HepG2 (cell line): ENCODE results near the gene VWCE. TPM values are rescaled to one million over a fixed set of nuclear protein-coding genes. Genes with fewer than 3 reads are reported as not detected.

Source experiments
- ATM ChIP-seq: fragments of 450-650 bp; IDR thresholded peaks from 2 replicates; pipeline ENCODE4 v1.7.1; 2017; ENCODE audit warnings: mild to moderate bottlenecking, borderline replicate concordance
- CBX1 ChIP-seq: IDR thresholded peaks from one replicate; pipeline ENCODE4 v1.6.1; 2016; ENCODE audit warnings: antibody characterized with exemption, low read depth
- CHCHD3 ChIP-seq: sonication (generic); formaldehyde crosslinking; IDR thresholded peaks from 2 replicates; pipeline ENCODE4 v1.8.0; 2022; ENCODE audit warnings: mild to moderate bottlenecking, missing genetic modification reagents, moderate library complexity
- ETV5 ChIP-seq: IDR thresholded peaks from 2 replicates; pipeline ENCODE4 v1.6.1; 2018; ENCODE audit warnings: missing biosample characterization, missing genetic modification reagents, inconsistent platforms, borderline replicate concordance
- MED8 ChIP-seq: sonication (generic); formaldehyde crosslinking; IDR thresholded peaks from 2 replicates; pipeline ENCODE4 v1.8.1; 2023; ENCODE audit warnings: mild to moderate bottlenecking, missing genetic modification reagents; ENCODE audit not compliant: insufficient replicate concordance
- RARG ChIP-seq: sonication (generic); formaldehyde crosslinking; IDR thresholded peaks from 2 replicates; pipeline ENCODE4 v1.4.0; 2020; ENCODE audit warnings: low read depth, mild to moderate bottlenecking, missing genetic modification reagents
- SOX6 ChIP-seq, 2 experiments: fragments of 450-650 bp in 1 of 2; sonication (generic) in 1 of 2; formaldehyde crosslinking in 1 of 2; IDR thresholded peaks; 2 replicates each; pipeline versions ENCODE4 v1.4.0 to v1.6.1; 2017 to 2020; ENCODE audit warnings: antibody characterized with exemption in 1 of 2, mild to moderate bottlenecking in 1 of 2, missing genetic modification reagents in 1 of 2
- XRCC5 ChIP-seq: fragments of 200-400 bp; formaldehyde crosslinking; optimal IDR thresholded peaks from 2 replicates; pipeline ENCODE3; 2017; ENCODE audit warnings: mild to moderate bottlenecking, low read length
- ZBTB1 ChIP-seq: sonication (generic); formaldehyde crosslinking; IDR thresholded peaks from 2 replicates; pipeline ENCODE4 v1.4.0; 2020; ENCODE audit warnings: missing genetic modification reagents, borderline replicate concordance
- ZNF205 ChIP-seq: IDR thresholded peaks from 2 replicates; pipeline ENCODE4 v1.6.1; 2018; ENCODE audit warnings: missing biosample characterization, missing genetic modification reagents
- ZNF30 ChIP-seq: sonication (generic); formaldehyde crosslinking; IDR thresholded peaks from 2 replicates; pipeline ENCODE4 v1.5.0; 2020; ENCODE audit warnings: mild to moderate bottlenecking, missing genetic modification reagents
- ZNF7 ChIP-seq: IDR thresholded peaks from 2 replicates; pipeline ENCODE4 v1.6.1; 2016; ENCODE audit warnings: missing biosample characterization, missing genetic modification reagents
- ZNF75D ChIP-seq: sonication (generic); formaldehyde crosslinking; IDR thresholded peaks from 2 replicates; pipeline ENCODE4 v1.8.1; 2023; ENCODE audit warnings: missing genetic modification reagents, mild to moderate bottlenecking, borderline replicate concordance
- ZNF792 ChIP-seq: IDR thresholded peaks from 2 replicates; pipeline ENCODE4 v1.6.1; 2016
- ZNF850 ChIP-seq: sonication (generic); formaldehyde crosslinking; conservative IDR thresholded peaks from 2 replicates; pipeline ENCODE4 v1.9.0; 2021; ENCODE audit warnings: mild to moderate bottlenecking, missing genetic modification reagents
- polyA plus RNA-seq, 8 experiments: library from polyadenylated mRNA; depleted of rRNA in 3 of 8; stranded (reverse) in 7 of 8; unstranded in 1 of 8; fragments of >200 nt; fragmentation: Illumina TruSeq in 4 of 8; extraction: Trizol in 4 of 8; gene quantifications; 2 replicates each; pipeline versions ENCODE4 v1.2.1 to v1.2.3, GENCODE V29; 2011 to 2016; ENCODE audit warnings: low read depth in 4 of 8, missing spikeins in 1 of 8, mixed read lengths in 1 of 8; ENCODE audit not compliant: insufficient read depth in 1 of 8
- total RNA-seq, 5 experiments: library from RNA; depleted of rRNA; stranded (reverse); fragments of >200 nt; fragmentation: Illumina TruSeq; extraction: Trizol; gene quantifications; 2 replicates each; pipeline ENCODE4 v1.2.3, GENCODE V29; 2016; ENCODE audit warnings: low read depth in 1 of 5
- TF ChIP-seq, protein P1 (sequence below): sonication (generic); formaldehyde crosslinking; IDR thresholded peaks from 2 replicates; pipeline ENCODE4 v1.4.0; 2020; ENCODE audit warnings: mild to moderate bottlenecking, missing genetic modification reagents, borderline replicate concordance
- TF ChIP-seq, protein P2 (sequence below): sonication (generic); formaldehyde crosslinking; IDR thresholded peaks from 2 replicates; pipeline ENCODE4 v1.5.0; 2020; ENCODE audit warnings: mild to moderate bottlenecking, missing genetic modification reagents
- TF ChIP-seq, protein P3 (sequence below), 2 experiments: sonication (generic) in 1 of 2; formaldehyde crosslinking in 1 of 2; IDR thresholded peaks; 2 replicates each; pipeline versions ENCODE4 v1.5.1 to v1.6.1; 2011 to 2020; ENCODE audit warnings: borderline replicate concordance in 1 of 2, low read depth in 1 of 2, low read length in 1 of 2, mild to moderate bottlenecking in 1 of 2, missing genetic modification reagents in 1 of 2, moderate library complexity in 1 of 2
- TF ChIP-seq, protein P4 (sequence below): IDR thresholded peaks from 2 replicates; pipeline ENCODE4 v1.6.1; 2016; ENCODE audit warnings: missing genetic modification reagents, missing compliant biosample characterization
- TF ChIP-seq, protein P5 (sequence below): fragments of 450-650 bp; IDR thresholded peaks from 2 replicates; pipeline ENCODE4 v1.6.1; 2017

Gene VWCE
- total and polyA plus RNA-seq, 2 of the 13 experiments (the other 11 are each of a cell fraction or from before 2014, with no cell fraction given) = 27.6 to 58.3 TPM

DNA sequence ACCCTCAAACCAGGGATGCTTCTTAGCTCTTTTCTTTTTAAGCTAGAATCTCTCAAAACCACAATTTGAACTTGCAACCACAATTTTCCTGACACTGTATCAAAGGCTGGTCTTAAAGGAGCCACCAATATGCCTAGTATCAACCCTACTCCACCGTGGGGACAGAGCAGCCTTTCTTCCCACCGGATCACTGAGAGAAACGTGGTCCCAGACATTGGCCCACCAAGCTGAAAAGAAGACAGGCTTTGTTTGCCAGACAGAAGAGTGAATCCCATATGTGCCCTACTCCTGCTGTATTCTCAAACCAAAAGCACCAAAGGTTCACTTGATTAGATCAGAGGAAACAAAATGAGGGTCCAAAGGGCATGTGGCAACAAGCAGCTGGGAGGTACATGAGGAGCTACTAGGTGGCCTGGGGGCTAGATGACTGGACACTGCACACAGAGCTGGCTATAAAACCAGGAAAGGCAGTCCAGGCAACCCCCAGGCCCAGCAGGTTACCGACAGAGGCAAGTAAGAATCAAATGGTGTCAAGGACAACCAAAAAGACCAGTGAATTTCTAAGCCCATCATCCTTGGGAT is 3.6 kb upstream of the VWCE start (continued):
- TF ChIP-seq ZNF205 (CRISPR knock-in tag) (peak; percentile 78; the same call in 1 of the 2 replicates), ZNF75D (CRISPR knock-in tag) (no peak), SOX6 (IDR thresholded peaks at IDR 0.05) (no peak), SOX6 (CRISPR knock-in tag; IDR thresholded peaks at IDR 0.05) (peak; percentile 77; the same call in 1 of the 2 replicates), ATM (no peak), XRCC5 (peak; percentile 73), ZNF7 (CRISPR knock-in tag) (peak; percentile 99), MED8 (CRISPR knock-in tag) (no peak), RARG (CRISPR knock-in tag) (no peak), CHCHD3 (CRISPR knock-in tag) (no peak), ETV5 (CRISPR knock-in tag) (peak; percentile 33; the same call in 1 of the 2 replicates), CBX1 (no peak), ZBTB1 (CRISPR knock-in tag) (no peak), ZNF792 (CRISPR knock-in tag) (peak; percentile 75; the same call in 1 of the 2 replicates), ZNF850 (CRISPR knock-in tag) (no peak), ZNF30 (CRISPR knock-in tag) (no peak)
- TF ChIP-seq, protein P1, sequence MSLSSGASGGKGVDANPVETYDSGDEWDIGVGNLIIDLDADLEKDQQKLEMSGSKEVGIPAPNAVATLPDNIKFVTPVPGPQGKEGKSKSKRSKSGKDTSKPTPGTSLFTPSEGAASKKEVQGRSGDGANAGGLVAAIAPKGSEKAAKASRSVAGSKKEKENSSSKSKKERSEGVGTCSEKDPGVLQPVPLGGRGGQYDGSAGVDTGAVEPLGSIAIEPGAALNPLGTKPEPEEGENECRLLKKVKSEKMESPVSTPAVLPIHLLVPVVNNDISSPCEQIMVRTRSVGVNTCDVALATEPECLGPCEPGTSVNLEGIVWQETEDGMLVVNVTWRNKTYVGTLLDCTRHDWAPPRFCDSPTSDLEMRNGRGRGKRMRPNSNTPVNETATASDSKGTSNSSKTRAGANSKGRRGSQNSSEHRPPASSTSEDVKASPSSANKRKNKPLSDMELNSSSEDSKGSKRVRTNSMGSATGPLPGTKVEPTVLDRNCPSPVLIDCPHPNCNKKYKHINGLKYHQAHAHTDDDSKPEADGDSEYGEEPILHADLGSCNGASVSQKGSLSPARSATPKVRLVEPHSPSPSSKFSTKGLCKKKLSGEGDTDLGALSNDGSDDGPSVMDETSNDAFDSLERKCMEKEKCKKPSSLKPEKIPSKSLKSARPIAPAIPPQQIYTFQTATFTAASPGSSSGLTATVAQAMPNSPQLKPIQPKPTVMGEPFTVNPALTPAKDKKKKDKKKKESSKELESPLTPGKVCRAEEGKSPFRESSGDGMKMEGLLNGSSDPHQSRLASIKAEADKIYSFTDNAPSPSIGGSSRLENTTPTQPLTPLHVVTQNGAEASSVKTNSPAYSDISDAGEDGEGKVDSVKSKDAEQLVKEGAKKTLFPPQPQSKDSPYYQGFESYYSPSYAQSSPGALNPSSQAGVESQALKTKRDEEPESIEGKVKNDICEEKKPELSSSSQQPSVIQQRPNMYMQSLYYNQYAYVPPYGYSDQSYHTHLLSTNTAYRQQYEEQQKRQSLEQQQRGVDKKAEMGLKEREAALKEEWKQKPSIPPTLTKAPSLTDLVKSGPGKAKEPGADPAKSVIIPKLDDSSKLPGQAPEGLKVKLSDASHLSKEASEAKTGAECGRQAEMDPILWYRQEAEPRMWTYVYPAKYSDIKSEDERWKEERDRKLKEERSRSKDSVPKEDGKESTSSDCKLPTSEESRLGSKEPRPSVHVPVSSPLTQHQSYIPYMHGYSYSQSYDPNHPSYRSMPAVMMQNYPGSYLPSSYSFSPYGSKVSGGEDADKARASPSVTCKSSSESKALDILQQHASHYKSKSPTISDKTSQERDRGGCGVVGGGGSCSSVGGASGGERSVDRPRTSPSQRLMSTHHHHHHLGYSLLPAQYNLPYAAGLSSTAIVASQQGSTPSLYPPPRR = no peak
- TF ChIP-seq, protein P2, sequence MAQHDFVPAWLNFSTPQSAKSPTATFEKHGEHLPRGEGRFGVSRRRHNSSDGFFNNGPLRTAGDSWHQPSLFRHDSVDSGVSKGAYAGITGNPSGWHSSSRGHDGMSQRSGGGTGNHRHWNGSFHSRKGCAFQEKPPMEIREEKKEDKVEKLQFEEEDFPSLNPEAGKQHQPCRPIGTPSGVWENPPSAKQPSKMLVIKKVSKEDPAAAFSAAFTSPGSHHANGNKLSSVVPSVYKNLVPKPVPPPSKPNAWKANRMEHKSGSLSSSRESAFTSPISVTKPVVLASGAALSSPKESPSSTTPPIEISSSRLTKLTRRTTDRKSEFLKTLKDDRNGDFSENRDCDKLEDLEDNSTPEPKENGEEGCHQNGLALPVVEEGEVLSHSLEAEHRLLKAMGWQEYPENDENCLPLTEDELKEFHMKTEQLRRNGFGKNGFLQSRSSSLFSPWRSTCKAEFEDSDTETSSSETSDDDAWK = no peak
- TF ChIP-seq, protein P3, sequence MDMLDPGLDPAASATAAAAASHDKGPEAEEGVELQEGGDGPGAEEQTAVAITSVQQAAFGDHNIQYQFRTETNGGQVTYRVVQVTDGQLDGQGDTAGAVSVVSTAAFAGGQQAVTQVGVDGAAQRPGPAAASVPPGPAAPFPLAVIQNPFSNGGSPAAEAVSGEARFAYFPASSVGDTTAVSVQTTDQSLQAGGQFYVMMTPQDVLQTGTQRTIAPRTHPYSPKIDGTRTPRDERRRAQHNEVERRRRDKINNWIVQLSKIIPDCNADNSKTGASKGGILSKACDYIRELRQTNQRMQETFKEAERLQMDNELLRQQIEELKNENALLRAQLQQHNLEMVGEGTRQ (IDR thresholded peaks at IDR 0.05; ENCODE audit: low read depth, low read length) = no peak
- TF ChIP-seq, protein P3 (CRISPR knock-in tag; IDR thresholded peaks at IDR 0.05; ENCODE audit: borderline replicate concordance) = no peak
- TF ChIP-seq, protein P4, sequence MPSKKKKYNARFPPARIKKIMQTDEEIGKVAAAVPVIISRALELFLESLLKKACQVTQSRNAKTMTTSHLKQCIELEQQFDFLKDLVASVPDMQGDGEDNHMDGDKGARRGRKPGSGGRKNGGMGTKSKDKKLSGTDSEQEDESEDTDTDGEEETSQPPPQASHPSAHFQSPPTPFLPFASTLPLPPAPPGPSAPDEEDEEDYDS (CRISPR knock-in tag) = peak; percentile 56; the same call in 1 of the 2 replicates
- TF ChIP-seq, protein P5, sequence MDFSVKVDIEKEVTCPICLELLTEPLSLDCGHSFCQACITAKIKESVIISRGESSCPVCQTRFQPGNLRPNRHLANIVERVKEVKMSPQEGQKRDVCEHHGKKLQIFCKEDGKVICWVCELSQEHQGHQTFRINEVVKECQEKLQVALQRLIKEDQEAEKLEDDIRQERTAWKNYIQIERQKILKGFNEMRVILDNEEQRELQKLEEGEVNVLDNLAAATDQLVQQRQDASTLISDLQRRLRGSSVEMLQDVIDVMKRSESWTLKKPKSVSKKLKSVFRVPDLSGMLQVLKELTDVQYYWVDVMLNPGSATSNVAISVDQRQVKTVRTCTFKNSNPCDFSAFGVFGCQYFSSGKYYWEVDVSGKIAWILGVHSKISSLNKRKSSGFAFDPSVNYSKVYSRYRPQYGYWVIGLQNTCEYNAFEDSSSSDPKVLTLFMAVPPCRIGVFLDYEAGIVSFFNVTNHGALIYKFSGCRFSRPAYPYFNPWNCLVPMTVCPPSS = no peak
